Activated CD4-positive, alpha-beta memory T cell treated with anti-CD3 and anti-CD28 coated beads, Interleukin-2, amount 10 ng/mL, durations not matched to agents 7 days and 5 days (primary cell): Measurements from ENCODE around the gene EPC1. TPM values are rescaled to one million over a fixed set of nuclear protein-coding genes. Genes with fewer than 3 reads are reported as not detected.
"Not testable (repeated sequence)": the region's sequence is repeated elsewhere in the genome, so short reads cannot be mapped to it uniquely, and the experiment has no call there.

Source experiments
- CTCF ChIA-PET: fragments of 350-600 bp; sonication (Branson Sonifier 250); formaldehyde crosslinking; loops from one replicate; lab custom pipeline; 2021; ENCODE audit warnings: antibody characterized with exemption, inconsistent platforms; lab: Charles Lee
- POLR2A ChIA-PET: fragments of 350-600 bp; sonication (Branson Sonifier 250); formaldehyde crosslinking; loops from one replicate; lab custom pipeline; 2021; ENCODE audit warnings: antibody characterized with exemption; lab: Charles Lee
- DNase-seq: peaks from one replicate; pipeline ENCODE4 v3.0.0-alpha.2; 2020
- H3K27ac Mint-ChIP-seq: one replicate; pipeline ENCODE4 v1.8.0; 2021; ENCODE audit warnings: mild to moderate bottlenecking, mixed read lengths
- H3K27me3 Mint-ChIP-seq: one replicate; pipeline ENCODE4 v1.8.0; 2021; ENCODE audit warnings: mixed read lengths
- H3K36me3 Mint-ChIP-seq: one replicate; pipeline ENCODE4 v1.8.0; 2021; ENCODE audit warnings: low read depth, mixed read lengths
- H3K4me1 Mint-ChIP-seq: one replicate; pipeline ENCODE4 v1.8.0; 2021; ENCODE audit warnings: mixed read lengths
- H3K4me3 Mint-ChIP-seq: one replicate; pipeline ENCODE4 v1.8.0; 2021; ENCODE audit warnings: mild to moderate bottlenecking, mixed read lengths
- H3K9me3 Mint-ChIP-seq: one replicate; pipeline ENCODE4 v1.8.0; 2021; ENCODE audit warnings: mixed read lengths
- total RNA-seq, 2 experiments: library from RNA; stranded (reverse); gene quantifications; one replicate each; pipeline ENCODE4 v1.2.3, GENCODE V29; 2021

The EPC1 gene
- total RNA-seq, 2 experiments from 2014 or later, result 41.6 to 43.0 TPM

- Mint-ChIP-seq H3K9me3 (no peaks in the 10 kb centered on the region), H3K4me3 (peak overlapping the region; percentile 34), H3K4me1 (peaks cover 50% of the 10 kb centered on the region), H3K27ac (peak overlapping the region; percentile 21), H3K27me3 (no peaks in the 10 kb centered on the region), H3K36me3 (peaks cover 15% of the 10 kb centered on the region)
- no peak for DNase-seq
- ChIA-PET CTCF (interaction anchor here (0.7 to 2.9 kb wide), 9 partner anchors 7 to 643 kb away, joined by 3 to 28 read pairs (median 4); no protein-coding TSS in a partner anchor), POLR2A (interaction anchor here (0.8 to 3.2 kb wide), 4 partner anchors 12 to 112 kb away, joined by 3 to 25 read pairs (median 14); no protein-coding TSS in a partner anchor)
These were observed 19.2 kb upstream of the EPC1 start for GRCh38 chr10:32366111-32366510.

GRCh38 chr10:32365404-32365803 is 18.4 kb upstream of the EPC1 start:
- ChIA-PET CTCF (interaction anchor here (0.6 to 1.3 kb wide), 2 partner anchors 8 to 166 kb away, joined by 4 read pairs; no protein-coding TSS in a partner anchor), POLR2A (interaction anchor here (2.3 to 3.2 kb wide), 2 partner anchors 17 to 19 kb away, joined by 10 to 18 read pairs; no protein-coding TSS in a partner anchor)
- Mint-ChIP-seq H3K4me1 (peaks cover 55% of the 10 kb centered on the region), H3K36me3 (peaks cover 19% of the 10 kb centered on the region), H3K27ac (peak overlapping the region; percentile 58), H3K4me3 (peak overlapping the region; percentile 41)
- not testable (repeated sequence) for H3K9me3 Mint-ChIP-seq, H3K27me3 Mint-ChIP-seq, DNase-seq

- CTCF ChIA-PET, result interaction anchor here (1.0 to 2.6 kb wide), 6 partner anchors 10 to 101 kb away, joined by 3 to 8 read pairs (median 4); no protein-coding TSS in a partner anchor
- POLR2A ChIA-PET, result interaction anchor here (1.6 to 2.9 kb wide), 4 partner anchors 10 to 20 kb away, joined by 3 to 17 read pairs (median 10); no protein-coding TSS in a partner anchor
- Mint-ChIP-seq H3K36me3 (peaks cover 33% of the 10 kb centered on the region), H3K4me1 (peaks cover 66% of the 10 kb centered on the region), H3K27ac (no peak overlapping the region), H3K9me3 (peaks cover 8% of the 10 kb centered on the region), H3K4me3 (no peak overlapping the region), H3K27me3 (no peaks in the 10 kb centered on the region)
- no peak for DNase-seq
These were observed 15.6 kb upstream of the EPC1 start for GRCh38 chr10:32362571-32362970.

- Mint-ChIP-seq H3K27ac (peak overlapping the region; percentile 50), H3K36me3 (peaks cover 38% of the 10 kb centered on the region), H3K4me3 (no peak overlapping the region), H3K4me1 (peaks cover 71% of the 10 kb centered on the region), H3K27me3 (no peaks in the 10 kb centered on the region), H3K9me3 (peaks cover 8% of the 10 kb centered on the region)
- ChIA-PET POLR2A (interaction anchor here (0.8 to 1.5 kb wide), 9 partner anchors 8 to 306 kb away, joined by 3 to 16 read pairs (median 5); partner anchors contain the start of gene EPC1), CTCF (interaction anchor here (1.2 to 2.6 kb wide), 3 partner anchors 9 to 105 kb away, joined by 3 to 8 read pairs (median 6); no protein-coding TSS in a partner anchor)
- DNase-seq, result no peak
These were observed 13.9 kb upstream of the EPC1 start for GRCh38 chr10:32360884-32361283.

GRCh38 chr10:32360241-32360640 is 13.3 kb upstream of the EPC1 start:
- no peak for DNase-seq
- ChIA-PET CTCF (interaction anchor here (1.6 to 2.6 kb wide), 2 partner anchors 10 to 15 kb away, joined by 6 to 8 read pairs; no protein-coding TSS in a partner anchor), POLR2A (interaction anchor here (0.9 to 1.6 kb wide), 5 partner anchors 9 to 305 kb away, joined by 3 to 16 read pairs (median 3); partner anchors contain the start of gene EPC1)
- Mint-ChIP-seq H3K27me3 (no peaks in the 10 kb centered on the region), H3K4me1 (peaks cover 70% of the 10 kb centered on the region), H3K9me3 (peaks cover 8% of the 10 kb centered on the region), H3K27ac (no peak overlapping the region), H3K4me3 (no peak overlapping the region), H3K36me3 (peaks cover 37% of the 10 kb centered on the region)

- Mint-ChIP-seq H3K36me3 (peaks cover 44% of the 10 kb centered on the region), H3K4me1 (peaks cover 79% of the 10 kb centered on the region), H3K27me3 (no peaks in the 10 kb centered on the region), H3K4me3 (peak overlapping the region; percentile 62), H3K9me3 (peaks cover 8% of the 10 kb centered on the region), H3K27ac (peak overlapping the region; percentile 92)
- ChIA-PET CTCF (interaction anchor here (0.5 to 1.7 kb wide), 8 partner anchors 9 to 476 kb away, joined by 3 to 9 read pairs (median 4); no protein-coding TSS in a partner anchor), POLR2A (interaction anchor here (0.6 to 2.3 kb wide), 14 partner anchors 9 to 623 kb away, joined by 3 to 26 read pairs (median 4); partner anchors contain the start of gene CCDC7)
- peak; percentile 61 for DNase-seq
These were observed 10.2 kb upstream of the EPC1 start for GRCh38 chr10:32357056-32357735.

- POLR2A ChIA-PET, result interaction anchor here (1.2 to 3.4 kb wide), 3 partner anchors 9 to 98 kb away, joined by 3 to 7 read pairs (median 4); no protein-coding TSS in a partner anchor
- H3K4me3 Mint-ChIP-seq, H3K9me3 Mint-ChIP-seq, H3K27ac Mint-ChIP-seq, DNase-seq, H3K27me3 Mint-ChIP-seq: not testable (repeated sequence)
- CTCF ChIA-PET, result interaction anchor here (0.8 to 1.2 kb wide), 2 partner anchors 13 to 23 kb away, joined by 3 read pairs; no protein-coding TSS in a partner anchor
- H3K4me1 Mint-ChIP-seq, result peaks cover 71% of the 10 kb centered on the region
- peaks cover 36% of the 10 kb centered on the region for H3K36me3 Mint-ChIP-seq
These were observed 7.7 kb upstream of the EPC1 start for GRCh38 chr10:32354690-32355089.

- no peak for DNase-seq
- Mint-ChIP-seq H3K27me3 (no peaks in the 10 kb centered on the region), H3K4me3 (no peak overlapping the region), H3K4me1 (peaks cover 61% of the 10 kb centered on the region), H3K36me3 (peaks cover 27% of the 10 kb centered on the region), H3K9me3 (no peaks in the 10 kb centered on the region), H3K27ac (peak overlapping the region; percentile 55)
- CTCF ChIA-PET, result interaction anchor here (0.6 to 2.2 kb wide), 3 partner anchors 8 to 93 kb away, joined by 3 to 6 read pairs (median 3); no protein-coding TSS in a partner anchor
- POLR2A ChIA-PET, result interaction anchor here (0.9 kb wide), 1 partner anchor 9 kb away, joined by 3 read pairs; no protein-coding TSS in a partner anchor
These were observed 3.9 kb upstream of the EPC1 start for GRCh38 chr10:32350811-32351350.

GRCh38 chr10:32349968-32350738 is 3.2 kb upstream of the EPC1 start:
- Mint-ChIP-seq H3K4me1 (peaks cover 61% of the 10 kb centered on the region), H3K9me3 (no peaks in the 10 kb centered on the region), H3K27me3 (no peaks in the 10 kb centered on the region), H3K27ac (no peak overlapping the region), H3K36me3 (peaks cover 32% of the 10 kb centered on the region), H3K4me3 (no peak overlapping the region)
- POLR2A ChIA-PET, result no interaction called here
- no peak for DNase-seq
- CTCF ChIA-PET, result interaction anchor here (0.6 to 2.2 kb wide), 4 partner anchors 14 to 94 kb away, joined by 3 to 8 read pairs (median 6); no protein-coding TSS in a partner anchor

- CTCF ChIA-PET, result interaction anchor here (1.2 to 2.2 kb wide), 4 partner anchors 15 to 93 kb away, joined by 3 to 8 read pairs (median 6); no protein-coding TSS in a partner anchor
- Mint-ChIP-seq H3K4me3 (no peak overlapping the region), H3K36me3 (peaks cover 40% of the 10 kb centered on the region), H3K4me1 (peaks cover 64% of the 10 kb centered on the region), H3K27me3 (no peaks in the 10 kb centered on the region), H3K9me3 (no peaks in the 10 kb centered on the region), H3K27ac (no peak overlapping the region)
- DNase-seq, result no peak
- POLR2A ChIA-PET, result interaction anchor here (1.9 to 2.9 kb wide), 5 partner anchors 8 to 30 kb away, joined by 5 to 26 read pairs (median 18); no protein-coding TSS in a partner anchor
These were observed 2.2 kb upstream of the EPC1 start for GRCh38 chr10:32349199-32349585.

- H3K9me3 Mint-ChIP-seq, result no peaks in the 10 kb centered on the region
- ChIA-PET CTCF (interaction anchor here (1.0 to 2.2 kb wide), 6 partner anchors 9 to 93 kb away, joined by 3 to 8 read pairs (median 6); no protein-coding TSS in a partner anchor), POLR2A (interaction anchor here (0.7 to 3.6 kb wide), 13 partner anchors 9 to 97 kb away, joined by 3 to 26 read pairs (median 6); partner anchors contain the start of gene CCDC7)
- H3K27me3 Mint-ChIP-seq, result no peaks in the 10 kb centered on the region
- peaks cover 46% of the 10 kb centered on the region for H3K36me3 Mint-ChIP-seq
- DNase-seq, result no peak
- H3K4me3 Mint-ChIP-seq, result peak overlapping the region; percentile 58
- H3K4me1 Mint-ChIP-seq, result peaks cover 65% of the 10 kb centered on the region
- peak overlapping the region; percentile 3 for H3K27ac Mint-ChIP-seq
These were observed 1.6 kb upstream of the EPC1 start for GRCh38 chr10:32348297-32349198.
